ENCODE measurements around the gene NPHS2.
A peak's percentile ranks its signal among the peaks of the same experiment; 100 is the strongest.

Gene NPHS2

GRCh38 chr1:179575497-179576314, at the start of gene NPHS2:
NPHS2 (minus strand) TSS chr1:179575948; CDS start chr1:179575864, 84 bp downstream.
- DNase-seq = no peak

- no peak for DNase-seq
Observed at GRCh38 chr1:179612361-179612760, 36.6 kb upstream of the NPHS2 start.

- no peak for DNase-seq
Observed at GRCh38 chr1:179601093-179601492, 25.3 kb upstream of the NPHS2 start.

GRCh38 chr1:179599623-179600249, 24.0 kb upstream of the NPHS2 start:
- peak; percentile 22 for DNase-seq

- no peak for DNase-seq
Observed at GRCh38 chr1:179598631-179599030, 22.9 kb upstream of the NPHS2 start.

GRCh38 chr1:179591592-179592580, 16.1 kb upstream of the NPHS2 start, which contains the start of gene TDRD5:
TDRD5 (plus strand) TSS chr1:179591832; CDS start chr1:179592616, 784 bp downstream.
- peak; percentile 13 for DNase-seq

- no peak for DNase-seq
Observed at GRCh38 chr1:179591253-179591591, 15.5 kb upstream of the NPHS2 start.

- DNase-seq = no peak
Observed at GRCh38 chr1:179590671-179591070, 14.9 kb upstream of the NPHS2 start.

- peak; percentile 51 for DNase-seq
Observed at GRCh38 chr1:179589509-179589908, 13.8 kb upstream of the NPHS2 start.

- peak; percentile 91 for DNase-seq
Observed at GRCh38 chr1:179588425-179589024, 12.8 kb upstream of the NPHS2 start.

GRCh38 chr1:179587336-179587735, 11.6 kb upstream of the NPHS2 start:
- no peak for DNase-seq

GRCh38 chr1:179586107-179586823, 10.5 kb upstream of the NPHS2 start:
- peak; percentile 34 for DNase-seq

GRCh38 chr1:179583771-179584320, 8.1 kb upstream of the NPHS2 start:
- DNase-seq = no peak

- DNase-seq = no peak
Observed at GRCh38 chr1:179576509-179576908, 761 bp upstream of the NPHS2 start.

GRCh38 chr1:179558078-179558477, 17.7 kb downstream of the NPHS2 start:
- DNase-seq = no peak

GRCh38 chr1:179554427-179554826, 21.3 kb downstream of the NPHS2 start:
- no peak for DNase-seq

GRCh38 chr1:179550746-179551682, 24.7 kb downstream of the NPHS2 start:
- peak; percentile 55 for DNase-seq

GRCh38 chr1:179549368-179549700, 26.4 kb downstream of the NPHS2 start:
- no peak for DNase-seq

GRCh38 chr1:179548666-179549367, 26.9 kb downstream of the NPHS2 start:
- no peak for DNase-seq

GRCh38 chr1:179547021-179547535, 28.7 kb downstream of the NPHS2 start:
- DNase-seq = no peak

Data from NCI-H226 (cell line).